DMS53 (cell line): Measurements from ENCODE around the gene PDE4D.

Source experiments
- DNase-seq: peaks from one replicate; lab custom pipeline; 2025; lab: John Stamatoyannopoulos, UW

The PDE4D gene

GRCh38 chr5:59893429-59894227 is at the start of gene PDE4D:
Gene PDE4D, minus strand, starts transcription at chr5:59893726.
- DNase-seq: no peak

DNA sequence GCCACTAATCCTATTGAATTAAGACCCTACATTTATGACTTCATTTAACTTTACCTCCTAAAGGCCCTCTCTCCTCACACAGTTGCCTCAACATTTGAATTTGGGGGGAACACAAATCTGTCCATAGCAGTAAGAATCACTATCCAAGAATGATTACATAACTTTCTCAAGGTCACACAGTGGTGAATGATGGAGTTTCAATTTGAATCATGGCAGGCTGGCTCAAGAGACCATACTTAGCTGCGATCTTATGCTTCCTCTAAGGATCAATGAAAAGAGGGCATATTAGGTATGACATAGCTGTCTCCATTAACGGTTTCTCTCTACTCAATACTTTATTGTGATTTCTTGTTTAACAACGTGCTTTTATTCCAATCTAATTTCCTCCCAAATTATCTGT is 44.1 kb upstream of the PDE4D start:
- no peak for DNase-seq

GRCh38 chr5:59923465-59923864 is 29.9 kb upstream of the PDE4D start:
- peak; percentile 35 for DNase-seq

DNA sequence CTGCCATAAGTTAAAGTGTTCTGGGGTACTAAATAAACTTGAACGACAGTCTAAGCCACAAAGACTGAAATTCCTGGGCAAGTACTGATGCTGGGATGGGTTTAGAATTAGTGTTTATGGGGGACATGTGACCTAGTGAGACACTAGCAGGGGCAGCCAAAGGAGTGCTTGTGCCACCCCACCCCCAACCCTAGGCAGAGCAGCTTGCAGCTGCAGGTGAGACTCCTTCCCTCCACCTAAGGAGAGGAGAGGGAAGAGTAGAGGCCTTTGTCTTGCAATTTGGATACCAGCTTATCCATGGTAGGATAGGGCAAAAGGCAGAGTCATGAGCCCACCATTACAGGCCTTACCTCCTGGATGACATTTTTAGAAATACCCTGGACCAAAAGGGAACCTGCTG is 28.7 kb upstream of the PDE4D start:
- no peak for DNase-seq

DNA sequence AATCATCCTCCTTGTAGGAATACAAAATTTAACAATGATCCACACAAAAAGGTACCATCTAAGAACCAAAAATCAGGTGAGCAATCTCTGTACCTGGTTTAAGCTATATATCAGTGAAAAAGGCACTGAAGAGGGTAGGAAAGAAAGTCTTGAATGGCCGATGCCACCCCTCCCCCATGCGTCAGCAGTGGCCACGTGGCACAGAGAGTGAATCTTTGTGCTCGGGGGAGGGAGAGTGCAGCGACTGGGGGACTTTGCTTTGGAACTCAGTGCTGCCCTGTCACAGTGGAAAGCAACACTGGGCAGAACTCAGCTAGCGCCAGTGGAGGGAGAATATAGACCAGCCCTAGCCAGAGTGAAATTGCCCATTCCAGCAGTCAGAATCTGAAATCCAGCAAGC is 28.3 kb upstream of the PDE4D start:
- DNase-seq: no peak

DNA sequence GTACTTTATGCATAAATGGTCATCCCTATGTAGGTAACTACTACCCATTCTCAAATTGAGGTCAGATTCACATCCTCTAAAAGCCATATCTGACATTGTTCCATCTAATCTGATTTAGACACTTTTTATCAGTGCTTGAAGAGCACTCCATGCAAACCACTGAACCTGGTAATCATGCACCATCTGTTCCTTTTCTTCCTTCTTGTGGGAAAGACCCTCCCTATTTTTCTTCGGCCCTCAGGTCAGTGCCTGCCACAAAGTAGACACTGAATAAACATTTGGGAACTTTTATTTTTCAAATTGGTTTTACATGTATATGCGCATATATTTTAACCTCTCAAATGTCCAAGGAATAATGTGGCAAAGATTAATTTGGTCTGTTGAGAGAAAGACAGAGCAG is 26.0 kb upstream of the PDE4D start:
- DNase-seq: no peak

GRCh38 chr5:59917121-59917520 is 23.6 kb upstream of the PDE4D start:
- DNase-seq: no peak

DNA sequence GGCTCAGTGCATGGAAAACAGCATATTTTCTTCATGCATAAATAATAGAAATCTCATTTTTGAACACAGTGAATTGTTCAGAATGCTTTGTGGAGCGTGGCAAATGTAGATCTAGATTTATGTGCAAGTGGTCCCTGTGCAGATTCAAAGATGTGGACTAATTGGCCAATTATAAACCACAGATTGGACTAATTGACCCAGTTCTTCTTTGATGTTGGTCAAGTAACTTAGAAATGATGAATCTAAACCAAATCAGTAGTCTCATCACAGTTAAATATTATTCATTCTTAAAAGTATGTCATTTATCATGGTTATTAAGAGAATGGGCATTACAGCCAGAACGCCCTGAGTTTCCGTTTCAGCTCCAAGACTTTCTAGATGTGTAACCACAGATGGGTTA is 11.7 kb upstream of the PDE4D start:
- DNase-seq: no peak

DNA sequence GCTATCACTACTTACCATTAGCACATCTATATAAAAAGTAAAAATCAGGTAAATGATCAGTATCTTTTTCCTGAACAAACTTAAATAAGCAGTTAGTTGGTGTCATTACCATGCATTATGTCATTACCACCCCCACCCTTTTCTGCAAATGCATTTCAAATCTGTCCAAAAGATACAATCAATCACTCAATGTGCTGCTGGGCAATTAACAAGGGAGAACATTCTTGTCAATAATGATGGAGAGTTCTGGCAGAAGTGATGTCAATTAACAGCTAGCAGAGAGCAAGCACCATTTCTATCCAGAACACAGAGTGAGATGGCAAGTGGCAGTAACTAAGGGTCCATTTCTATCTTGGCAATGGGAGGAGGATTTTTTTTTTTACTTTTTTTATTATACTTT is 3.5 kb upstream of the PDE4D start:
- no peak for DNase-seq

- no peak for DNase-seq
Observed at GRCh38 chr5:59891962-59892643, 1.4 kb downstream of the PDE4D start.

GRCh38 chr5:59887274-59887673 is 6.3 kb downstream of the PDE4D start:
- DNase-seq: no peak

DNA sequence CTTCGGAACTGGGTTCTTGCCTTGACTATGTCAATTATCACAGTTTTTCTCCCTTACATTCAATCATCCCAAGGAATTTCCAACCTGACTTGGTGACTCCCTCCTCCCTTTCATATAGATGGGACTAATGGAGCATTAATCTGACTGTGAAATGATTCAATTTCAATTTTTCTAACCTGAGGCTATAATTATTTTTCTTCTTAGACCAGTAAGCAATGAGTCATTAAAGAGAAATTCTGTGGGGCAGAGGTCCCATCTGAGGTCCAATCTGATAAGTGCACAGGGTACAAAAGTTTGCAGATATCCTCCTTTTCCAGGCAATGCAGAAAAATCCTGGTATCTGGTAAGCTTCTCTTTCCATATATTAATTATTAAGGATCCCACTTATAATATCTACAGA is 18.9 kb downstream of the PDE4D start:
- no peak for DNase-seq

GRCh38 chr5:59873113-59873512 is 20.4 kb downstream of the PDE4D start:
- no peak for DNase-seq

- no peak for DNase-seq
Observed at GRCh38 chr5:59866661-59867060, 26.9 kb downstream of the PDE4D start.

DNA sequence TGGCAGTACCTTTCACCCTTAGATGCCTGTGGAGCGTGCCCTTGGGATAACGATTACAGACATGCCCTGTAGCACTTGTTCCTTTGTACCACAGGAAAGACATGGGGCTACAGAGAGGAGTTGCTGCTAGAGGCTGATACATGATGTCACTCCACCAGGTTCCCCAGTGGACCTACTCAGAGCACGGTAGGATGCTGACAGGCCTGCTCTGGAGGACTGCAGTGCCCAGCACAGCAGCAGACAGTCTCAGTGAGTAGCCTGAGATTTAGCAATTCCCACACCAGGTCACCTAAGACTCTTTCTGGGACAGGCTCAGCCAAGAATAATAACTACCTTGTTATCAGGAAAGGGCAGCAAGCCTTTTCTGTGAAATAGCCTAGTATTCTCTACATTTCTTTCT is 28.8 kb downstream of the PDE4D start:
- DNase-seq: no peak

DNA sequence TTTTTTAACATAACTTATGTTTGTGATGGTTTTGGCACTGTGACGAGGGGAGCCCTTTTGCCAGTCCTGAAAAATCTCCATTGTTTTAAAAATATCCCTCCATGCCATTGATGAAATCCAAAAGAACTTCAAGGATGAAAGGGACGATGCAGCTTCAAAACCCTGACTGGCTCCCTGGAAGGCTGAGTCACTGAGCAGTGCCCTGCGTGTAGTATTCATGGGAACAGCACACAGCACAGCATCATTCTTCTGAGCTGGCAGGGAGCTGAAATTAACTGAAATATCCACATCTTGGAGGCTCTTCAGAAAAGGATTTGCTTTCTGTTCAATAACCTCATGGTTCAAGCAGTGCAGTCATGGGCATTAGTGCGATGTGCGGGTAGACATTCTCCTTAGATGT is 29.7 kb downstream of the PDE4D start:
- no peak for DNase-seq

DNA sequence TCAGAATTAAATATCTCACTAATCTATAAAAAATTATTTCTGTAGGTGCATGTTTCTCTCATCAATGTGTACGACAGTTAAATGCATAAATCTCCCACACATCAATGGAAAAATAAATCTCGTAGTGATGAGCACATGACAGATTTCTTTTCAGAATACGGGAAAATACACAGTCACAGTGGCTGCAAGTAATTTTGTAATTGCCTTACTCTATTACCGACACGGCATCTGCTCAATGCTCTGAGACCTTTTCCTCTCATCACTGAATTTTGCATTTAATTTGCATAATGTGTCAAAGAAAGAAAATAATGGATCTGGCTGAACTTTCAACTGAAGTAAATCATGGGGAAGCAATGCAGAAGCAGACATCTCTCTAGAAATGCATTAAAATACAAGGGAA is 37.2 kb downstream of the PDE4D start:
- DNase-seq: no peak

DNA sequence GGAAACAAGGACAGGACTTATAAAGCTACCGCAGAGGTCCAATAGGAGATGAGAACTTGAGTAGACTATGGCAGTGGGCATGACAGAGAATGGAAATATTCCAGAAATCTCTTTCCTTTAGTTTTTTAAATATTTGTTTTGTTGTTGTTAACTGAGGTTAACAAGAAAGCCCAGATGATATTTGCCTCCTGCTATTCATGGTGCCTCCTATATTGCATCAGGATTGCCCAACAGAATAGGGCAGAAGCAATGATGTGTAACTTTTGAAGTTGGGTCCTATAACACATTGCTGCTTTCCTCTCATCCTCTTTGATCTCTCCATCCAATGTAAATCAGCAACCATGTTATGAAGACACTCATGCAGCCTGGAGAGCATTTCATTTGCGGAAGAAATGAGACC is 42.8 kb downstream of the PDE4D start:
- DNase-seq: peak; percentile 40

DNA sequence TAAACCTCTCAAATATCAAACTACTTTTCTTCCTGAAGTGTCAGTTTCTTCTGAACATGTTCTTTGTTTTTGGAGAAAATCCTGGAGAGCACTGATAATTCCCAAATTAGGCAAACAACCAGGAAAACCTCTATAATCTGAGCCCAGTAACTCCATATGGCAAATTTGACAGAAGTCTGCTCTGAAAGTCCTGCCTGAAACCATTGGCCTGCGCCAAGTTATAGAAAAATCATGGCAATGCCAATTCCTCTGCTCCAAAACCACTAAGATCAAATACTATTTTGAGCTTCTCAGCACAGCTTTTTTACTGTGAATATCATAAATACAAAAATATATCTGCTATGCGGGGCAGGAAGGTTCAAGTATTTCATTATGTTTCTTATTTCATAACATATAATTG is 45.9 kb downstream of the PDE4D start:
- DNase-seq: no peak

GRCh38 chr5:59845730-59846129 is 47.8 kb downstream of the PDE4D start:
- no peak for DNase-seq

- DNase-seq: peak; percentile 73
Observed at GRCh38 chr5:59843511-59844213, 49.9 kb downstream of the PDE4D start.

DNA sequence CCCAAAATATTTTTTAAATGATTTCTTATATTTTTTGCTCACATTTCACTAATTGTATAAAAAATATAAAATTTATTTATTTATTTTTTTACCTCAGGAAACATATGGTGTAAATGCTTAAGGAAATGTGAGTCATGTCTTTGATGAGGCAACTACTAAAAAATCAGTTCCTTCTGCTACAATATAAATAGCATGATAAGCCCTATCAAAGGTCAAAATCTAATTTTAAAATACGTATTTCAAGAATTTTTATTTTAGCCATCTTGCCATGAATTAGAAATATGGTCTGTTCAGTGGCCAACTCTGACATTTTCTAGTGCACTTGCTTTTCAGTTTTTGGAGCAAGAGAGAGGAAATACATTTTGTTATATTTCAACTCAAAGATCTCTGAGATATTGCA is 50.5 kb downstream of the PDE4D start:
- DNase-seq: no peak

GRCh38 chr5:59840200-59840601 is 53.3 kb downstream of the PDE4D start:
- DNase-seq: no peak
